PC-3 (cell line): ENCODE results near the gene TYK2. TPM values are rescaled to one million over a fixed set of nuclear protein-coding genes. Genes with fewer than 3 reads are reported as not detected.

Source experiments
- ATAC-seq: fragments of 200-7000 bp; cut with Tn5 transposase; 2 replicates; pipeline ENCODE4 v1.9.1; 2020; ENCODE audit warnings: mild to moderate bottlenecking, moderate library complexity
- BruUV-seq: library from RNA; stranded (reverse); fragments of 400-500 nt; replicated peaks from 2 replicates; lab custom pipeline; 2021; lab: Mats Ljungman, UMichigan
- CTCF ChIA-PET: fragments of 300-600 bp; sonication (Branson Sonifier 250); formaldehyde crosslinking; loops from one replicate; lab custom pipeline; 2022; ENCODE audit warnings: antibody characterized with exemption; lab: Charles Lee
- POLR2A ChIA-PET: fragments of 300-600 bp; sonication (Branson Sonifier 250); formaldehyde crosslinking; loops from one replicate; lab custom pipeline; 2022; ENCODE audit warnings: antibody characterized with exemption; ENCODE audit not compliant: unreplicated experiment; lab: Charles Lee
- DNase-seq: peaks from one replicate; pipeline ENCODE4 v3.0.0-alpha.2; 2015
- H2AFZ ChIP-seq: fragments of 300-600 bp; sonication (generic); 2 replicates; pipeline ENCODE4 v1.6.0; 2016; ENCODE audit warnings: antibody characterized with exemption, low read length
- H3F3A ChIP-seq: fragments of 300-600 bp; sonication (generic); one replicate; pipeline ENCODE4 v1.6.0; 2017; ENCODE audit warnings: antibody characterized with exemption, low read length, control low read depth, mild to moderate bottlenecking; ENCODE audit not compliant: unreplicated experiment
- H3K27ac ChIP-seq: fragments of 300-600 bp; sonication (generic); 2 replicates; pipeline ENCODE4 v1.5.1; 2016; ENCODE audit warnings: mild to moderate bottlenecking, low read length
- H3K27me3 ChIP-seq: fragments of 300-600 bp; sonication (generic); 2 replicates; pipeline ENCODE4 v1.6.1; 2016; ENCODE audit warnings: low read length, mixed read lengths
- H3K36me3 ChIP-seq: fragments of 300-600 bp; sonication (generic); 2 replicates; pipeline ENCODE4 v1.6.1; 2016; ENCODE audit warnings: low read depth, mixed run types, low read length, mixed read lengths
- H3K4me1 ChIP-seq: fragments of 300-600 bp; sonication (generic); 2 replicates; pipeline ENCODE4 v1.5.1; 2016; ENCODE audit warnings: low read length; ENCODE audit not compliant: insufficient read depth
- H3K4me2 ChIP-seq: fragments of 300-600 bp; sonication (generic); 2 replicates; pipeline ENCODE4 v1.6.0; 2016; ENCODE audit warnings: low read length
- H3K4me3 ChIP-seq: fragments of 300-600 bp; sonication (generic); 2 replicates; pipeline ENCODE4 v1.5.1; 2016; ENCODE audit warnings: mild to moderate bottlenecking, low read length, mixed read lengths
- H3K79me2 ChIP-seq: fragments of 300-600 bp; sonication (generic); 2 replicates; pipeline ENCODE4 v1.6.1; 2017; ENCODE audit warnings: low read length, mixed read lengths
- H3K9ac ChIP-seq: fragments of 300-600 bp; sonication (generic); 2 replicates; pipeline ENCODE4 v1.6.0; 2016; ENCODE audit warnings: mild to moderate bottlenecking, low read length
- H3K9me2 ChIP-seq: fragments of 300-600 bp; sonication (generic); replicated peaks from 2 replicates; pipeline ENCODE4 v1.6.1; 2016; ENCODE audit warnings: mixed run types, low read length, mixed read lengths
- H3K9me3 ChIP-seq: fragments of 300-600 bp; sonication (generic); 2 replicates; pipeline ENCODE4 v1.6.1; 2016; ENCODE audit warnings: low read length, mixed read lengths
- H4K20me1 ChIP-seq: fragments of 300-600 bp; sonication (generic); 2 replicates; pipeline ENCODE4 v1.6.1; 2016; ENCODE audit warnings: low read length, mixed read lengths
- EZH2 ChIP-seq: fragments of 300-600 bp; sonication (generic); IDR thresholded peaks from one replicate; pipeline ENCODE4 v1.6.1; 2017; ENCODE audit warnings: antibody characterized with exemption, mild to moderate bottlenecking, low read length; ENCODE audit not compliant: unreplicated experiment
- EZH2phosphoT487 ChIP-seq: fragments of 300-600 bp; sonication (generic); IDR thresholded peaks from 2 replicates; pipeline ENCODE4 v1.6.1; 2018; ENCODE audit warnings: mild to moderate bottlenecking, antibody characterized with exemption, low read length, borderline replicate concordance
- intact Hi-C: fragments of 100-400 bp; cut with micrococcal nuclease; formaldehyde crosslinking; loops from 2 replicates; pipeline ENCODE4 v1.9.0; 2023
- total RNA-seq: library from RNA; depleted of rRNA; stranded (reverse); fragments of >200 nt; gene quantifications from 2 replicates; pipeline ENCODE4 v1.2.3, GENCODE V29; 2014
- TF ChIP-seq, protein P1 (sequence below): fragments of 300-600 bp; sonication (generic); conservative IDR thresholded peaks from 2 replicates; pipeline ENCODE4 v1.5.1; 2017; ENCODE audit warnings: antibody characterized with exemption, low read depth, mild to moderate bottlenecking, low read length

TYK2 gene
- total RNA-seq, 1 experiment from 2014 or later: 177 TPM

DNA sequence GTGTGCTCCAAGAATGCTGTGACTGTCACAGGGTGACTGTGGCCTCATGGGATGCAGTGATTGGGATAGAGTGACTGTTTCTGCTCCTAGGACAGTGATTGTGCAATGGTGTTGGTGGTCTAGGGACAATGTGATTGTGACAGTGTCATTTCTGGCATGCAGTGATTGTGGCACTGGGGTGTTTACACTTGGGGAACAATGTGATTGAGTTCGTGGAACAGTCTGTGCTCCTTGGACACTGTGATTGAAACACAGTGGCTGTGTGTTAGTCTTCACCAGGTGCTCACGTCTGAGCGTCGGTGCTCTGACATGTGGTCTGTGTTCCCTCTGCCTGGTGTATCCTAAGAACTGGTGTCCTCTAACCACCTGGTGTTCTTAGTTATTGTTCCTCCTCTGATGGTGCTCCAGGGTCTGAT lies 41.7 kb upstream of the TYK2 start:
- no TSS peak for BruUV-seq
- no peaks in the 10 kb centered on the region for H3K36me3 ChIP-seq
- ChIA-PET CTCF (no interaction called here), POLR2A (no interaction called here)
- no peaks in the 10 kb centered on the region for H4K20me1 ChIP-seq
- no peak overlapping the region for H2AFZ ChIP-seq
- no peaks in the 10 kb centered on the region for H3K9me3 ChIP-seq
- no peak overlapping the region for H3K27ac ChIP-seq
- ATAC-seq (no peak), DNase-seq (no peak)
- H3K9ac ChIP-seq: no peak overlapping the region
- no peak overlapping the region for H3K4me2 ChIP-seq
- intact Hi-C loops: no loop called here
- no peak for TF ChIP-seq EZH2
- TF ChIP-seq, protein P1, sequence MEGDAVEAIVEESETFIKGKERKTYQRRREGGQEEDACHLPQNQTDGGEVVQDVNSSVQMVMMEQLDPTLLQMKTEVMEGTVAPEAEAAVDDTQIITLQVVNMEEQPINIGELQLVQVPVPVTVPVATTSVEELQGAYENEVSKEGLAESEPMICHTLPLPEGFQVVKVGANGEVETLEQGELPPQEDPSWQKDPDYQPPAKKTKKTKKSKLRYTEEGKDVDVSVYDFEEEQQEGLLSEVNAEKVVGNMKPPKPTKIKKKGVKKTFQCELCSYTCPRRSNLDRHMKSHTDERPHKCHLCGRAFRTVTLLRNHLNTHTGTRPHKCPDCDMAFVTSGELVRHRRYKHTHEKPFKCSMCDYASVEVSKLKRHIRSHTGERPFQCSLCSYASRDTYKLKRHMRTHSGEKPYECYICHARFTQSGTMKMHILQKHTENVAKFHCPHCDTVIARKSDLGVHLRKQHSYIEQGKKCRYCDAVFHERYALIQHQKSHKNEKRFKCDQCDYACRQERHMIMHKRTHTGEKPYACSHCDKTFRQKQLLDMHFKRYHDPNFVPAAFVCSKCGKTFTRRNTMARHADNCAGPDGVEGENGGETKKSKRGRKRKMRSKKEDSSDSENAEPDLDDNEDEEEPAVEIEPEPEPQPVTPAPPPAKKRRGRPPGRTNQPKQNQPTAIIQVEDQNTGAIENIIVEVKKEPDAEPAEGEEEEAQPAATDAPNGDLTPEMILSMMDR: no peak
- no peak for TF ChIP-seq EZH2phosphoT487
- peaks cover 51% of the 10 kb centered on the region for H3K27me3 ChIP-seq
- no peaks in the 10 kb centered on the region for H3K9me2 ChIP-seq
- no peaks in the 10 kb centered on the region for H3F3A ChIP-seq
- H3K4me3 ChIP-seq: no peak overlapping the region
- no peaks in the 10 kb centered on the region for H3K79me2 ChIP-seq
- peaks cover 36% of the 10 kb centered on the region for H3K4me1 ChIP-seq

DNA sequence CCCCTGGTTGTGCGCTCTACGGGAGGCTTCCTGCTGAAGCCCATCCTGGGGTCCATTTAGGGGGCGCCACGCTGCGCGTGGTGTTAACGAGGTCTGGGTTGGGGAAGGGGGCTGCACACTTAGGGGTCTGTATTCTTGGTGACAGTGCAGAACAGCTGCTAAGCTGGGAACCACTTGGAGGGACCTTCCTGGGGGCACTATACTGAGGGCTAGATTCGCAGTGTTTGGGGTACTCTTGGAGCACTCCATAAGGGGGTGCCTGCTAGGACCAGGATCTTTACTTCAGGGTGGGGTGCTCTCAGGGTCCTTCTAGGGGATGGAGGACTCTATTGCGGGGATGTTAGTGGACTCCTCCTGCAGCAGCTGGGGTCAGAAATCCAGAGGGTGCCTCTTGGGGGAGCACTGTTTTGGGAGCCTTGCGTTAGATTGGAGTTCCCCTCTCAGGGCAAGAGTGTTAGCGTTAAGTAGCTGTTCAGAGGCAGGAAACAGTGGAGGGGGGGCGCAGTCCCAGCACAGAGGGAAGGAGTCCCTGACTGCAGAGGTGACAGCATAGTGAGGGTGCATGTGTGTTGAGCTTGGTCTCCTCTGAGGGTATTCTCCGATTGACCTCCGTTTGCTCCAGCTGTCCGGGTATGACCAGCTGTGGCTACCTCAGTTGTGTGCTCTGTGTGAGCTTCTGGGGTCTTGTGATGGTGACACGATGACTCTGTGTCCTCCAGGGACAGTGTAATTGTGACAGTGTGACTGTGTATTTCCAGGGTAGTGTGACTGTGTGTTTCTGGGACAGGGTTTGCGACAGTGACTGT lies 41.1 kb upstream of the TYK2 start:
- ChIA-PET POLR2A (no interaction called here), CTCF (interaction anchor here (0.7 kb wide), 1 partner anchor 17 kb away, joined by 3 read pairs; no protein-coding TSS in a partner anchor)
- no peak overlapping the region for H2AFZ ChIP-seq
- peaks cover 36% of the 10 kb centered on the region for H3K4me1 ChIP-seq
- no TSS peak for BruUV-seq
- peak overlapping the region; percentile 38; the same call in 1 of the 2 replicates for H3K4me2 ChIP-seq
- no peaks in the 10 kb centered on the region for H4K20me1 ChIP-seq
- no peak for DNase-seq
- H3K27me3 ChIP-seq: peaks cover 53% of the 10 kb centered on the region
- H3F3A ChIP-seq: no peaks in the 10 kb centered on the region
- no peaks in the 10 kb centered on the region for H3K9me2 ChIP-seq
- H3K9ac ChIP-seq: no peak overlapping the region
- intact Hi-C loops: no loop called here
- TF ChIP-seq EZH2: no peak
- TF ChIP-seq, protein P1: peak; percentile 17; the same call in 1 of the 2 replicates
- H3K9me3 ChIP-seq: no peaks in the 10 kb centered on the region
- H3K27ac ChIP-seq: no peak overlapping the region
- ATAC-seq: no peak
- no peaks in the 10 kb centered on the region for H3K36me3 ChIP-seq
- no peaks in the 10 kb centered on the region for H3K79me2 ChIP-seq
- no peak overlapping the region for H3K4me3 ChIP-seq
